HepG2 (cell line): ENCODE data around the gene TOM1L1. TPM values are rescaled to one million over a fixed set of nuclear protein-coding genes. Genes with fewer than 3 reads are reported as not detected.
A peak's percentile ranks its signal among the peaks of the same experiment; 100 is the strongest.

Experiments
- HMGXB4 ChIP-seq, 2 experiments: sonication (generic) in 1 of 2; formaldehyde crosslinking in 1 of 2; IDR thresholded peaks; 2 replicates each; pipeline versions ENCODE4 v1.4.0 to v1.6.1; 2018 to 2020; ENCODE audit warnings: missing genetic modification reagents in 2 of 2, borderline replicate concordance in 1 of 2, low read depth in 1 of 2, mild to moderate bottlenecking in 1 of 2, missing biosample characterization in 1 of 2
- IRF9 ChIP-seq: sonication (generic); formaldehyde crosslinking; IDR thresholded peaks from 2 replicates; pipeline ENCODE4 v1.8.0; 2022; ENCODE audit warnings: missing genetic modification reagents, mild to moderate bottlenecking, borderline replicate concordance
- KDM1A ChIP-seq: IDR thresholded peaks from 2 replicates; pipeline ENCODE4 v1.6.1; 2016; ENCODE audit warnings: missing compliant biosample characterization
- KDM6A ChIP-seq: IDR thresholded peaks from 2 replicates; pipeline ENCODE4 v1.6.1; 2016; ENCODE audit warnings: low read depth
- MED13 ChIP-seq: sonication (generic); formaldehyde crosslinking; IDR thresholded peaks from 2 replicates; pipeline ENCODE4 v1.5.0; 2020; ENCODE audit warnings: missing genetic modification reagents
- MIXL1 ChIP-seq: IDR thresholded peaks from 2 replicates; pipeline ENCODE4 v1.6.1; 2016
- NRL ChIP-seq: sonication (generic); formaldehyde crosslinking; IDR thresholded peaks from 2 replicates; pipeline ENCODE4 v1.5.0; 2020; ENCODE audit warnings: missing genetic modification reagents, mild to moderate bottlenecking, moderate library complexity, borderline replicate concordance
- SMAD3 ChIP-seq: sonication (generic); formaldehyde crosslinking; IDR thresholded peaks from 2 replicates; pipeline ENCODE4 v1.4.0; 2020; ENCODE audit warnings: missing genetic modification reagents
- TFDP2 ChIP-seq: sonication (generic); formaldehyde crosslinking; IDR thresholded peaks from 2 replicates; pipeline ENCODE4 v1.4.0; 2020; ENCODE audit warnings: missing genetic modification reagents
- U2AF1 ChIP-seq: fragments of 200-400 bp; formaldehyde crosslinking; optimal IDR thresholded peaks from 2 replicates; pipeline ENCODE3; 2017; ENCODE audit warnings: mild to moderate bottlenecking, low read depth, low read length
- ZBTB7A ChIP-seq: sonication (generic); formaldehyde crosslinking; IDR thresholded peaks from 2 replicates; pipeline ENCODE4 v1.8.0; 2022; ENCODE audit warnings: mild to moderate bottlenecking, missing genetic modification reagents
- ZC3H4 ChIP-seq: sonication (generic); formaldehyde crosslinking; IDR thresholded peaks from 2 replicates; pipeline ENCODE4 v1.4.0; 2020; ENCODE audit warnings: missing genetic modification reagents, borderline replicate concordance
- ZNF160 ChIP-seq: sonication (generic); formaldehyde crosslinking; IDR thresholded peaks from 2 replicates; pipeline ENCODE4 v1.8.0; 2022; ENCODE audit warnings: mild to moderate bottlenecking, inconsistent platforms, missing genetic modification reagents
- ZNF224 ChIP-seq: sonication (generic); formaldehyde crosslinking; IDR thresholded peaks from 2 replicates; pipeline ENCODE4 v1.5.0; 2020; ENCODE audit warnings: mild to moderate bottlenecking, missing genetic modification reagents
- ZNF292 ChIP-seq: sonication (generic); formaldehyde crosslinking; IDR thresholded peaks from 2 replicates; pipeline ENCODE4 v1.8.1; 2022; ENCODE audit warnings: mild to moderate bottlenecking, low read depth, missing genetic modification reagents, borderline replicate concordance
- ZNF616 ChIP-seq: sonication (generic); formaldehyde crosslinking; IDR thresholded peaks from 2 replicates; pipeline ENCODE4 v1.5.0; 2020; ENCODE audit warnings: low read depth, mild to moderate bottlenecking, missing genetic modification reagents
- ZNF766 ChIP-seq: sonication (generic); formaldehyde crosslinking; IDR thresholded peaks from 2 replicates; pipeline ENCODE4 v1.5.0; 2020; ENCODE audit warnings: missing genetic modification reagents, borderline replicate concordance
- ZNF773 ChIP-seq: sonication (generic); formaldehyde crosslinking; IDR thresholded peaks from 2 replicates; pipeline ENCODE4 v1.4.0; 2020; ENCODE audit warnings: missing genetic modification reagents, borderline replicate concordance
- ZNF878 ChIP-seq: sonication (generic); formaldehyde crosslinking; IDR thresholded peaks from 2 replicates; pipeline ENCODE4 v1.8.1; 2023; ENCODE audit warnings: mild to moderate bottlenecking, missing genetic modification reagents, moderate library complexity
- ZSCAN20 ChIP-seq: sonication (generic); formaldehyde crosslinking; IDR thresholded peaks from 2 replicates; pipeline ENCODE4 v1.4.0; 2020; ENCODE audit warnings: missing genetic modification reagents, mild to moderate bottlenecking, borderline replicate concordance
- ZSCAN22 ChIP-seq: sonication (generic); formaldehyde crosslinking; IDR thresholded peaks from 2 replicates; pipeline ENCODE4 v1.4.0; 2020; ENCODE audit warnings: mild to moderate bottlenecking, missing genetic modification reagents
- polyA plus RNA-seq, 8 experiments: library from polyadenylated mRNA; depleted of rRNA in 3 of 8; stranded (reverse) in 7 of 8; unstranded in 1 of 8; fragments of >200 nt; fragmentation: Illumina TruSeq in 4 of 8; extraction: Trizol in 4 of 8; gene quantifications; 2 replicates each; pipeline versions ENCODE4 v1.2.1 to v1.2.3, GENCODE V29; 2011 to 2016; ENCODE audit warnings: low read depth in 4 of 8, missing spikeins in 1 of 8, mixed read lengths in 1 of 8; ENCODE audit not compliant: insufficient read depth in 1 of 8
- total RNA-seq, 5 experiments: library from RNA; depleted of rRNA; stranded (reverse); fragments of >200 nt; fragmentation: Illumina TruSeq; extraction: Trizol; gene quantifications; 2 replicates each; pipeline ENCODE4 v1.2.3, GENCODE V29; 2016; ENCODE audit warnings: low read depth in 1 of 5

Gene TOM1L1
- total and polyA plus RNA-seq, 2 of the 13 experiments (the other 11 are each of a cell fraction or from before 2014, with no cell fraction given): 45.3 to 51.3 TPM

GRCh38 chr17:54967621-54968261 lies 67.1 kb downstream of the TOM1L1 start (continued):
- no peak for TF ChIP-seq HMGXB4 (CRISPR knock-in tag; IDR thresholded peaks at IDR 0.05; ENCODE audit: borderline replicate concordance in 1 of 2, low read depth in 1 of 2)
- TF ChIP-seq KDM1A (CRISPR knock-in tag): no peak
- no peak for TF ChIP-seq ZNF616 (CRISPR knock-in tag)
- TF ChIP-seq ZSCAN22 (CRISPR knock-in tag): peak; percentile 66; the same call in 1 of the 2 replicates
- peak; percentile 61 for TF ChIP-seq U2AF1
- peak; percentile 29; the same call in 1 of the 2 replicates for TF ChIP-seq TFDP2 (CRISPR knock-in tag)
- no peak for TF ChIP-seq ZBTB7A (CRISPR knock-in tag)
- TF ChIP-seq MED13 (CRISPR knock-in tag): peak; percentile 52; the same call in 1 of the 2 replicates
- no peak for TF ChIP-seq NRL (CRISPR knock-in tag)
- 0 out of 2 replicates have a peak, but pooled peaks have one; percentile 15 for TF ChIP-seq MIXL1
- no peak for TF ChIP-seq IRF9
- TF ChIP-seq ZNF878 (CRISPR knock-in tag): no peak
- TF ChIP-seq ZSCAN20 (CRISPR knock-in tag): no peak; the same call in 1 of the 2 replicates
- no peak for TF ChIP-seq KDM6A (CRISPR knock-in tag)
- TF ChIP-seq ZNF160 (CRISPR knock-in tag): no peak
- TF ChIP-seq ZNF773 (CRISPR knock-in tag): no peak
- no peak for TF ChIP-seq SMAD3 (CRISPR knock-in tag)
- TF ChIP-seq ZNF224: no peak
- TF ChIP-seq ZNF292 (CRISPR knock-in tag): no peak
- 0 out of 2 replicates have a peak, but pooled peaks have one; percentile 56 for TF ChIP-seq ZC3H4 (CRISPR knock-in tag)
- 0 out of 2 replicates have a peak, but pooled peaks have one; percentile 2 for TF ChIP-seq ZNF766
